ENCODE results near the gene VIPR2.

VIPR2 gene

GRCh38 chr7:159016591-159016990, 128.1 kb downstream of the VIPR2 start:
- TF ChIP-seq FOXP2 (optimal IDR thresholded peaks at IDR 0.05; ENCODE audit: borderline replicate concordance, extremely low read depth, extremely low read length, insufficient read depth) (no peak), SIN3A (IDR thresholded peaks at IDR 0.05; ENCODE audit: borderline replicate concordance, insufficient read depth, low read length) (no peak)

- TF ChIP-seq POLR2AphosphoS5 (IDR thresholded peaks at IDR 0.05; ENCODE audit: low read depth, low read length), result no peak
- no peak for TF ChIP-seq SIN3A (IDR thresholded peaks at IDR 0.05; ENCODE audit: borderline replicate concordance, insufficient read depth, low read length)
- TF ChIP-seq TAF1 (IDR thresholded peaks at IDR 0.05; ENCODE audit: borderline replicate concordance, insufficient read depth, low read length), result no peak
- TF ChIP-seq FOXP2 (optimal IDR thresholded peaks at IDR 0.05; ENCODE audit: borderline replicate concordance, extremely low read depth, extremely low read length, insufficient read depth), result no peak
- TF ChIP-seq REST (IDR thresholded peaks at IDR 0.05; ENCODE audit: insufficient read depth in 1 of 2, low read depth in 2 of 2, low read length in 2 of 2), result no peak
These were observed 128.9 kb downstream of the VIPR2 start for GRCh38 chr7:159015454-159016410.

DNA sequence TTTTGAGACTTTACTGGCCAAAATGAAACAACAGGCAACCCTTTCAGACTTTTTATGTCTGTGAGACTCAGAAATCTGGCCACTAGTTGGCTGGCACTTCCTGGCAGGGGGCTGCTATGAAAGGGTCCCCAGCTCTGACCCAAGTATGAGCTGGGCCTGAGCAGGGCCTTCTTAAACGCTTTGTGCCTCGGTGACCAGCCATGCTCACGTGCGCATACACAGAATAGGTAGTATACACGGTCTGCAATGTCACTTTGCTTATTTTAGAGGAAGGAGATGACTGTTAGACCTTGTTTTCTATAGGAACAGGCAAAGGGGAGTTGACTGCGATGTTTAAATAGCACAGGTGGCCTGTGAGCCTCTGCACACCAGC, 129.6 kb downstream of the VIPR2 start:
- TF ChIP-seq FOXP2 (optimal IDR thresholded peaks at IDR 0.05; ENCODE audit: borderline replicate concordance, extremely low read depth, extremely low read length, insufficient read depth) (no peak), POLR2AphosphoS5 (IDR thresholded peaks at IDR 0.05; ENCODE audit: low read depth, low read length) (no peak), REST (IDR thresholded peaks at IDR 0.05; ENCODE audit: insufficient read depth in 1 of 2, low read depth in 2 of 2, low read length in 2 of 2) (no peak), SIN3A (IDR thresholded peaks at IDR 0.05; ENCODE audit: borderline replicate concordance, insufficient read depth, low read length) (no peak), TAF1 (IDR thresholded peaks at IDR 0.05; ENCODE audit: borderline replicate concordance, insufficient read depth, low read length) (no peak)

DNA sequence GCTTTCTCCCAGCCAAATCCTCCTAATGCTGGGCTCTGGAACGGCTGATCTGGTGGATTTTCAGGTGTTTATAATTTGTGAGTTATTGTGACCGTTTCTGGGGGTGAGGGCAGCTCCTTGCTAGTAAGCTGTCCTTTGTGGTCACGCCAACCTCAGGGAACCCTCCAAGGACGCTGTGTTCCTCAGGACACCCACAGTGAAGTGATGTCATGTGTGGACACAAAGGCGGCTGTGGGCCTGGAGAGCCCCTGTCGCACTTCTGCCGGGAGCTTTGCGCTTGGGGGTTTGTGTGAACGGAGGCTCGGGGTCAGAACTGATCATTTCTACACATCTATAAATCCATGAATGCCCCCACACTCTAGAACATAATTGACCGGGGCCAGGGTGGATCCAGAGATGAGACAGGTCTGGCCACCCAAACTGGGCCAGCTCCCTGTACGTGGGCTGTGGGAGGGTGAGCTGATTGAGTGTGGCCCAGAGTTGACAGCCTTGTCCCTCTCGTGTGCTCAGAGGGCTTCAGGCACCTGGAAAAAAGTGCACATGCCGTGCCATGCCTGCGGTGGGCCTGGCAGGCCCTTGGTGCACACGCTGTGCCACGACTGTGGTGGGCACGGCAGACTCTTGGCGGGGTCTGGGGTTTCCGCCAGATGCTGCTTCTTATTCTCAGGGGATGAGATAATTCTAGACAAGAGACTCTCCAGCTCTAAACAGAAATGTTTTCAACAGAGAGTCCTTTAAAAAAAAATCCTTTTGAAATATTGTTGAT, 130.2 kb downstream of the VIPR2 start:
- TF ChIP-seq FOXP2 (optimal IDR thresholded peaks at IDR 0.05; ENCODE audit: borderline replicate concordance, extremely low read depth, extremely low read length, insufficient read depth), result no peak
- no peak for TF ChIP-seq POLR2AphosphoS5 (IDR thresholded peaks at IDR 0.05; ENCODE audit: low read depth, low read length)
- TF ChIP-seq TAF1 (IDR thresholded peaks at IDR 0.05; ENCODE audit: borderline replicate concordance, insufficient read depth, low read length), result no peak
- no peak for TF ChIP-seq REST (IDR thresholded peaks at IDR 0.05; ENCODE audit: insufficient read depth in 1 of 2, low read depth in 2 of 2, low read length in 2 of 2)

GRCh38 chr7:159013825-159014289, 130.8 kb downstream of the VIPR2 start:
- no peak for TF ChIP-seq FOXP2 (optimal IDR thresholded peaks at IDR 0.05; ENCODE audit: borderline replicate concordance, extremely low read depth, extremely low read length, insufficient read depth)
- no peak for TF ChIP-seq TAF1 (IDR thresholded peaks at IDR 0.05; ENCODE audit: borderline replicate concordance, insufficient read depth, low read length)
- no peak for TF ChIP-seq REST (IDR thresholded peaks at IDR 0.05; ENCODE audit: insufficient read depth in 1 of 2, low read depth in 2 of 2, low read length in 2 of 2)
- TF ChIP-seq POLR2AphosphoS5 (IDR thresholded peaks at IDR 0.05; ENCODE audit: low read depth, low read length), result no peak
- no peak for TF ChIP-seq SIN3A (IDR thresholded peaks at IDR 0.05; ENCODE audit: borderline replicate concordance, insufficient read depth, low read length)
